K562 (cell line): ENCODE data around the gene IL1RN. TPM values are rescaled to one million over a fixed set of nuclear protein-coding genes. Genes with fewer than 3 reads are reported as not detected.

Experiments used
- ATAC-seq: fragments of 200-7000 bp; cut with Tn5 transposase; 3 replicates; pipeline ENCODE4 v1.9.1; 2020; ENCODE audit warnings: moderate library complexity
- BruUV-seq: library from RNA; stranded (reverse); fragments of 400-500 nt; replicated peaks from 2 replicates; lab custom pipeline; 2021; lab: Mats Ljungman, UMichigan
- CTCF ChIA-PET: fragments of 300-600 bp; formaldehyde crosslinking; extraction: SDS; loops from one replicate; lab custom pipeline; 2021; ENCODE audit warnings: low intra/inter-chr PET ratio; lab: Yijun Ruan, JAX
- POLR2A ChIA-PET: fragments of 300-600, 350-650 bp; sonication (Branson Sonifier 250); formaldehyde crosslinking; extraction: SDS; loops from one replicate; lab custom pipeline; 2021; ENCODE audit warnings: antibody characterized with exemption, inconsistent platforms; lab: Yijun Ruan, JAX
- DNase-seq, 4 experiments: peaks; one replicate each; pipeline versions ENCODE4 v3.0.0 to v3.0.0-alpha.2; 2011 to 2018; ENCODE audit warnings: low spot score in 3 of 4, mixed read lengths in 3 of 4; ENCODE audit errors: extremely low read depth in 1 of 4
- FAIRE-seq: peaks from 2 replicates; lab custom pipeline; 2011; peaks lifted over from hg19 to GRCh38; lab: Jason Lieb, UNC
- H2AFZ ChIP-seq: 2 replicates; pipeline ENCODE4 v1.6.0; 2011; ENCODE audit warnings: low read depth, low read length, control low read depth, inconsistent platforms
- H3K27ac ChIP-seq: fragments of 200-600 bp; 3 replicates; pipeline ENCODE4 v1.8.0; 2011; ENCODE audit warnings: low read depth, mild to moderate bottlenecking, control low read depth, inconsistent platforms, low read length, moderate library complexity, mixed read lengths; ENCODE audit errors: extremely low read depth
- H3K27me3 ChIP-seq, 2 experiments: fragments of 300-600 bp in 1 of 2; 2 replicates in 1 of 2; 3 replicates in 1 of 2; pipeline versions ENCODE4 v1.6.0 to v1.8.0; 2011; ENCODE audit warnings: inconsistent platforms in 2 of 2, low read length in 2 of 2, mild to moderate bottlenecking in 1 of 2, mixed read lengths in 1 of 2, moderate library complexity in 1 of 2; ENCODE audit not compliant: control insufficient read depth in 2 of 2, insufficient read depth in 2 of 2
- H3K36me3 ChIP-seq: fragments of 300-600 bp; 3 replicates; pipeline ENCODE4 v1.8.0; 2011; ENCODE audit warnings: mild to moderate bottlenecking, low read length, inconsistent platforms; ENCODE audit not compliant: control insufficient read depth, insufficient read depth
- H3K4me1 ChIP-seq, 2 experiments: fragments of 200-600 bp in 1 of 2; replicated peaks in 1 of 2; 2 replicates in 1 of 2; 3 replicates in 1 of 2; pipeline versions ENCODE4 v1.5.1 to v1.8.0; 2011; ENCODE audit warnings: inconsistent platforms in 2 of 2, low read length in 2 of 2, mild to moderate bottlenecking in 1 of 2, mixed read lengths in 1 of 2, moderate library complexity in 1 of 2; ENCODE audit not compliant: control insufficient read depth in 2 of 2, insufficient read depth in 2 of 2
- H3K4me2 ChIP-seq: 2 replicates; pipeline ENCODE4 v1.6.1; 2011; ENCODE audit warnings: low read length, control low read depth, inconsistent platforms, mixed read lengths; ENCODE audit not compliant: insufficient read depth
- H3K4me3 ChIP-seq: fragments of 200-600 bp; sonication (generic), shearing (Covaris generic); 2 replicates; pipeline ENCODE4 v1.5.1; 2016; ENCODE audit warnings: control low read depth, inconsistent platforms
- H3K79me2 ChIP-seq: fragments of 200-600 bp; 3 replicates; pipeline ENCODE4 v1.8.0; 2011; ENCODE audit warnings: low read length, inconsistent platforms; ENCODE audit not compliant: control insufficient read depth, insufficient read depth
- H3K9ac ChIP-seq, 2 experiments: 2 replicates each; pipeline versions ENCODE4 v1.6.0 to v1.6.1; 2011; ENCODE audit warnings: low read depth in 2 of 2, low read length in 2 of 2, control low read depth in 1 of 2, inconsistent platforms in 1 of 2, mild to moderate bottlenecking in 1 of 2, mixed read lengths in 1 of 2; ENCODE audit not compliant: insufficient read depth in 1 of 2
- H3K9me1 ChIP-seq: one replicate; pipeline ENCODE4 v1.6.0; 2011; ENCODE audit warnings: inconsistent platforms, mild to moderate bottlenecking, low read length, moderate library complexity; ENCODE audit not compliant: control insufficient read depth, insufficient read depth
- H3K9me3 ChIP-seq: replicated peaks from 2 replicates; pipeline ENCODE4 v1.5.1; 2011; ENCODE audit warnings: low read depth, low read length, inconsistent platforms; ENCODE audit not compliant: control insufficient read depth, insufficient read depth
- H4K20me1 ChIP-seq: replicated peaks from 2 replicates; pipeline ENCODE4 v1.6.1; 2011; ENCODE audit warnings: low read length, inconsistent platforms, mixed read lengths; ENCODE audit not compliant: control insufficient read depth, insufficient read depth
- ATF3 ChIP-seq, 2 experiments: fragments of 450-650 bp in 1 of 2; sonication (generic) in 1 of 2; formaldehyde crosslinking in 1 of 2; IDR thresholded peaks in 1 of 2; conservative IDR thresholded peaks in 1 of 2; 2 replicates each; pipeline versions ENCODE4 v1.6.1 to v1.8.1; 2016 to 2023; ENCODE audit warnings: mild to moderate bottlenecking in 2 of 2, moderate library complexity in 2 of 2, inconsistent platforms in 1 of 2, missing genetic modification reagents in 1 of 2
- E2F3 ChIP-seq: fragments of 250-450 bp; sonication (Bioruptor Pico); IDR thresholded peaks from 2 replicates; pipeline ENCODE4 v1.4.0; 2020; ENCODE audit warnings: mild to moderate bottlenecking
- FOXK1 ChIP-seq: sonication (generic); formaldehyde crosslinking; IDR thresholded peaks from 2 replicates; pipeline ENCODE4 v1.8.0; 2022; ENCODE audit warnings: missing genetic modification reagents, mild to moderate bottlenecking, borderline replicate concordance
- GABPB1 ChIP-seq: sonication (generic); formaldehyde crosslinking; IDR thresholded peaks from 2 replicates; pipeline ENCODE4 v1.8.0; 2022; ENCODE audit warnings: mild to moderate bottlenecking, missing genetic modification reagents
- HDAC3 ChIP-seq: fragments of 450-650 bp; IDR thresholded peaks from 2 replicates; pipeline ENCODE4 v1.6.1; 2018; ENCODE audit warnings: borderline replicate concordance, mild to moderate bottlenecking, moderate library complexity; ENCODE audit not compliant: partially characterized antibody
- HOMEZ ChIP-seq: fragments of 250-450 bp; sonication (Bioruptor Pico); IDR thresholded peaks from 2 replicates; pipeline ENCODE4 v1.4.0; 2020; ENCODE audit warnings: mild to moderate bottlenecking, moderate library complexity
- MAFF ChIP-seq: IDR thresholded peaks from 2 replicates; pipeline ENCODE4 v1.6.1; 2012; ENCODE audit warnings: low read length, improper control_type of control experiment
- MAFG ChIP-seq: fragments of 450-650 bp; conservative IDR thresholded peaks from 2 replicates; pipeline ENCODE4 v1.6.1; 2016; ENCODE audit warnings: missing genetic modification characterization, missing compliant biosample characterization
- MAFK ChIP-seq: IDR thresholded peaks from 2 replicates; pipeline ENCODE4 v1.6.1; 2011; ENCODE audit warnings: low read length, improper control_type of control experiment
- MITF ChIP-seq: IDR thresholded peaks from 2 replicates; pipeline ENCODE4 v1.6.1; 2014; ENCODE audit warnings: antibody characterized with exemption
- PCBP2 ChIP-seq: fragments of 200-400 bp; formaldehyde crosslinking; IDR thresholded peaks from 2 replicates; pipeline ENCODE4 v1.6.1; 2018; ENCODE audit warnings: low read length, low read depth, mild to moderate bottlenecking, moderate library complexity; ENCODE audit not compliant: poor library complexity, severe bottlenecking
- PHTF2 ChIP-seq: fragments of 250-450 bp; sonication (Bioruptor Pico); IDR thresholded peaks from 2 replicates; pipeline ENCODE4 v1.5.0; 2021; ENCODE audit warnings: mild to moderate bottlenecking
- RBM15 ChIP-seq: fragments of 200-400 bp; formaldehyde crosslinking; IDR thresholded peaks from 2 replicates; pipeline ENCODE4 v1.6.1; 2018; ENCODE audit warnings: mild to moderate bottlenecking, low read length, moderate library complexity; ENCODE audit not compliant: insufficient read depth
- TAL1 ChIP-seq: fragments of 450-650 bp; IDR thresholded peaks from 2 replicates; pipeline ENCODE4 v1.6.1; 2016; ENCODE audit warnings: mild to moderate bottlenecking
- VEZF1 ChIP-seq: fragments of 200-800 bp; sonication (Bioruptor generic); IDR thresholded peaks from 2 replicates; pipeline ENCODE4 v1.6.1; 2017; ENCODE audit warnings: missing genetic modification characterization, missing compliant biosample characterization
- ZNF583 ChIP-seq: fragments of 250-450 bp; sonication (Bioruptor Pico); IDR thresholded peaks from 2 replicates; pipeline ENCODE4 v1.4.0; 2020
- WGBS: fragments of 100-300 bp; shearing (Covaris generic); methylation state at CpG from one replicate; pipeline ENCODE4 v1.1.6; 2016; ENCODE audit warnings: low coverage, mixed read lengths; ENCODE audit not compliant: insufficient coverage; ENCODE audit errors: missing lambda C conversion rate; 5-methylcytosine and 5-hydroxymethylcytosine counted together
- in situ Hi-C: fragments of 300-500 bp; cut with MboI; formaldehyde crosslinking; loops from 4 replicates; pipeline ENCODE4 v1.15.0; 2018; ENCODE audit warnings: inconsistent platforms, mixed read lengths
- intact Hi-C: fragments of 100-400 bp; cut with micrococcal nuclease; formaldehyde crosslinking; loops from 2 replicates; pipeline ENCODE4 v1.14.2; 2022
- polyA plus RNA-seq, 8 experiments: library from polyadenylated mRNA; depleted of rRNA in 4 of 8; stranded (reverse) in 5 of 8; unstranded in 3 of 8; fragments of >200 nt; fragmentation: Nextera tagmentation in 2 of 8; fragmentation: Illumina TruSeq in 1 of 8; extraction: Ambion mirVana in 2 of 8; extraction: Trizol in 1 of 8; gene quantifications; 2 replicates each; pipeline versions ENCODE4 v1.2.1 to v1.2.3, GENCODE V29; 2011 to 2014; ENCODE audit warnings: inconsistent platforms in 1 of 8, missing spikeins in 1 of 8
- total RNA-seq, 7 experiments: library from RNA; depleted of rRNA in 6 of 7; stranded (reverse); fragments of >200 nt in 6 of 7; fragmentation: Illumina TruSeq in 2 of 7; extraction: Trizol in 2 of 7; gene quantifications; 2 replicates each; pipeline versions ENCODE4 v1.2.1 to v1.2.3, GENCODE V29; 2011 to 2021; ENCODE audit warnings: low replicate concordance in 1 of 7

IL1RN gene
- total and polyA plus RNA-seq, 9 of the 15 experiments (the other 6 are each of a cell fraction or from before 2014, with no cell fraction given), result 0.13 TPM; not detected in 8

- no peak for TF ChIP-seq VEZF1 (CRISPR knock-in tag)
- TF ChIP-seq HOMEZ (CRISPR knock-in tag), result no peak
- no peak for TF ChIP-seq FOXK1
- TF ChIP-seq HDAC3, result no peak
- TF ChIP-seq PCBP2, result no peak
- TF ChIP-seq, all 486 proteins: peak for 15
These were observed 22.2 kb upstream of the IL1RN start (continued) for GRCh38 chr2:113105047-113105785.

- ChIA-PET CTCF (no interaction called here), POLR2A (no interaction called here)
- no TSS peak for BruUV-seq
- TF ChIP-seq PHTF2 (CRISPR knock-in tag) (no peak), MITF (no peak), GABPB1 (no peak), ATF3 (IDR thresholded peaks at IDR 0.05) (no peak), ATF3 (CRISPR knock-in tag; conservative IDR thresholded peaks at IDR 0.05) (no peak), MAFK (peak; percentile 62; the same call in 1 of the 2 replicates), RBM15 (no peak), TAL1 (no peak), MAFG (tag) (peak; percentile 71; the same call in 1 of the 2 replicates), E2F3 (CRISPR knock-in tag) (no peak), MAFF (peak; percentile 70), ZNF583 (CRISPR knock-in tag) (no peak)
These were observed 16.3 kb upstream of the IL1RN start for GRCh38 chr2:113111121-113111520.

More at GRCh38 chr2:113111121-113111520, 16.3 kb upstream of the IL1RN start:
- Histone ChIP-seq H3K9me1 (no peaks in the 10 kb centered on the region), H3K27me3 (peaks cover 0 to 6% of the 10 kb centered on the region in 2 experiments; a peak in 3 of 5 replicates), H3K9ac (no peak overlapping the region), H3K4me3 (no peak overlapping the region), H3K27ac (no peak overlapping the region), H4K20me1 (no peaks in the 10 kb centered on the region), H3K4me1 (no peaks in the 10 kb centered on the region; a peak in 2 of 5 replicates), H3K9me3 (no peaks in the 10 kb centered on the region), H3K36me3 (no peaks in the 10 kb centered on the region), H2AFZ (no peak overlapping the region), H3K4me2 (no peak overlapping the region), H3K79me2 (no peaks in the 10 kb centered on the region)
- intact Hi-C loops, result no loop called here
- in situ Hi-C loops, result no loop called here
- WGBS, result 9% methylated on average over 3 of the region's 3 CpGs
- FAIRE-seq (no peak), DNase-seq (no peak), ATAC-seq (no peak)
